D341Med (cell line): ENCODE data around the gene TJAP1.
"Not testable (repeated sequence)": the region's sequence is repeated elsewhere in the genome, so short reads cannot be mapped to it uniquely, and the experiment has no call there.

Source experiments
- DNase-seq: peaks from one replicate; pipeline ENCODE4 v3.0.0; 2012; ENCODE audit warnings: low spot score

TJAP1 gene

GRCh38 chr6:43506171-43506570 is 28.8 kb downstream of the TJAP1 start:
- DNase-seq, result no peak

- peak; percentile 85 for DNase-seq
Observed at GRCh38 chr6:43506667-43507471, 29.5 kb downstream of the TJAP1 start.

DNA sequence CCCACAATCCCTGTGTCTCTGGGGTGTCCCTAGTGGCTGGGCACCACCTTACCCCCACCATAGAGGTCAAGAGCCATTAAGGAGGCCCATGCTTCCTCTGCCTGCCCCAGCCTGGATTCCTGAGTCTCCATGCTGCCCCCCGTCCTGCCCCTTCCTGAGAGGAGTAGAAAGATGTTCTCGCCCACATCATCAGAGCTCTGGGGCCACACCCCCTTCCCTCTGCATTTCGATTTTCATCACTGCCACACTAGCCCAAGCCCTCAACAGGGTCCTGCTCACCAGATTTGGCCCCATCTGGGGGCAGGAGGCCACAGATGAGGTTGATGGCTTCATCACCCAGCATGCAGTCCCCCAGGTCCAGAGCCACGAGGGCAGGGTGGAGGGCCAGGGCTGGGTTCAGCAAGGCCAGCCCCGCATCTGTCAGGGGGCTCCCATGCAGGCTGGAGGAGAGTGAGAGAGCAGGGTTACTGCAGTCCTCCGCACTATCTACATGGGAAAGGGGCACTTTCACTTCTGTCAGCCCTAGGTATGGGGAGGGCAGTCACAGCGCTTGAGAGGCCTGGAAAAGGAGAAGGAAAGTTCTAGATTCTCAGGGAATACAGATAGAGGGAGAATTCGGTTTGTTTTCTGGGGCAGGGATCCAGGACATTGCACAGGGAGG is 31.2 kb downstream of the TJAP1 start:
- no peak for DNase-seq

- DNase-seq, result no peak
Observed at GRCh38 chr6:43509142-43509983, 32.0 kb downstream of the TJAP1 start.

DNA sequence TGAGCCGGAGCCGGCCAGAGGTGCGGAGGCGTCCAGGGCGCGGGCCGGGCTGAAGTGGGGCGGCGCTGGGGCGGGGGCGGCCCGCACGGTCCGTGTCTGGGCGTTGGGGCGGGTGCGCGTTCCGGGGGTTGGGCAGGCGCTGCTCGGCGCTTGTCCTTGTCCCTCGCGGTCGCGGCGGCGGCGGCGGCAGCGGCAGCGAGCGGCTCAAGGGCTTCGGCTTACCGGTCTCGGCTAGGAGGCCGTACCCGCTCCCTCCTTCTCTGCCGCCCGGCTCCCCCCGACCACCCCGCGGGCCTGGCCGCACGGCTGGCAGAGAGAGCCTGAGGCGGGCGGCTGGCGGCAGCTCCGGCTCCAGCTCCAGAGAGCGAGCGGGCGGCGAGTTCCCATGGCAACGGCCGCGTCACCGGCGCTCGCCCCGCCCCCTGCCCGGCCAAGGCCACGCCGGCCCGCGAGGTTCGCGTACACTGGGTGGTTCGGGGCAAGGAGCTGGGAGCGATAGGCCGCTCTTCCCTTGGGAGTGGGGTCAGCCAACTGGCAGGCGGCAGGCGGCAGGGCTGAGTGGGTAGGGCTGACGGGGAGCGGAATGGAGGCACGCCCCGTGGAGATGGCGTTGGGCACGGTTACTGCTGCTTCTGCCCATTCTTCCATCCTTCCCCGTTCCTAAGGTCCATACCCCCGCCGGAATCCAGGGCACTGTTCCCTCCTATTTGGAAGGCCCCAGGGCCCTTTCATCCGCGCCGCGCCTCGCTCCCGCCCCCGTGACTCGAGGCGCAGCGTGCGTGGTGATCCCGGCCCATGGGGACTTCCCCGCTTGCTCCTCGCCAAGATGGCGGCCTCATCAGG is 32.8 kb downstream of the TJAP1 start, which contains the start of gene LRRC73:
TSS of gene LRRC73 (minus strand) at position 363 of the 843 bp plus-strand sequence. CDS start 561 bp downstream, outside the sequence.
- peak; percentile 93 for DNase-seq

- no peak for DNase-seq
Observed at GRCh38 chr6:43510827-43511163, 33.4 kb downstream of the TJAP1 start.

GRCh38 chr6:43511824-43512415 is 34.5 kb downstream of the TJAP1 start:
- DNase-seq, result no peak

GRCh38 chr6:43515808-43516207 is 38.4 kb downstream of the TJAP1 start:
- no peak for DNase-seq

DNA sequence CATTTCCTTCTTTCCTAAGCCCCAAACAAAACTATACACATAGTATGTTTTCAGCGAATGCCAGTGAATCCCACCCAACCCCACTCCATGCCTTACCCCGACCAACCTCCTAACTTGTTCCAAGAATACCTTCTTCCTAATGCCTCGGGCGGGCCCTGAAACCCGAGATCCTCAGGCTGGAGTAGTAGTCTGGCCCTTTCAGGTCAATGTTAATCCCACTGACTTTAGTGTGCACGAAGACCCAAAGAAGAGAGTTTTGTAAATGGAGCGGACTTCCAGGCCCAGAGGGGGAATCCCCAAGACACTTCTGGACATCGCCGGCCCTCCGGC is 39.0 kb downstream of the TJAP1 start:
- no peak for DNase-seq

- DNase-seq, result peak; percentile 98
Observed at GRCh38 chr6:43516697-43517504, 39.5 kb downstream of the TJAP1 start, which contains the start of the genes POLR1C and YIPF3. POLR1C (plus strand) TSS chr6:43517089; CDS start chr6:43517110, 21 bp downstream. YIPF3 (minus strand) TSS chr6:43516926; CDS start chr6:43516807, 119 bp downstream.

DNA sequence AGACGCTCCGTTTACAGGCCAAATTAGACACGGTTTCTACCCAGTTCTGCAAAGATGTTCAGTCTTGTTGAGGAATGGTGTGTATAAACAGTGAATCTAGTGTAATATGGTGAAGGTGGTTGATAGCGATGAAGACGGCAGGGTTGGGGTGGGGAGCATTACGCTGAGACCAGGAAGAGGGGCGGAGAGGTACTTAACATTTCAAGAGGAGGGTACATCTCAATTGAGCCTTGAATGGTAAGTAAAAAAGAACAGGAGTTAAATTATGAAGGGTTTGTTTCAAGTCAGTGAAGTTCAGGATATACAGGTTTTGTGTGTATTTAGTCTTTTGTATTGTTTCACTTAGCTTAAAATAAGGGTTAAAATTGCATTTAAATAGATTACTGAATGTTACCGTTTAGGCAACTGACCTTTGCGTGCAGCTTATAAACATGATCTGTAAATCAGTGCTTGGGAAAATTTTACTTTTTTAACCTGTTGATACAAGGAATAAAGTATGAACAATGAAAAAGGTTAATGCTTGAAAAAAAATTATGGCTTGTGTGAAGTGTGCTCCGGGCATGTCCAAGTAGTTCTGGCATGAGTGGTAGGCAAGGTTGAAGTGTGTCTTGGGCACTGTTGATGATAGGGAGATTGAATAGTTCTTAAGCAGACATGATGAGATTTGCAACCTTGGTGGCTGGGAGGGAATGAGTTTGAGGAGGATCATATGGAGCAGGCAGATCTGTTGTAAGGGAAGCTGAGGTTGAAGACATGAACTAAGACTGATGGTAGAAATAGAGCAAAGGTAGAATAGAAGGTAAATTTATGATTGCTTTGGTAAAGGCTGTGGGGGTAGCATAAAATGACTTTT is 40.4 kb downstream of the TJAP1 start:
- no peak for DNase-seq

- no peak for DNase-seq
Observed at GRCh38 chr6:43520097-43520496, 42.7 kb downstream of the TJAP1 start.

- DNase-seq, result no peak
Observed at GRCh38 chr6:43521836-43522235, 44.5 kb downstream of the TJAP1 start.

- DNase-seq, result no peak
Observed at GRCh38 chr6:43522547-43523261, 45.3 kb downstream of the TJAP1 start.

DNA sequence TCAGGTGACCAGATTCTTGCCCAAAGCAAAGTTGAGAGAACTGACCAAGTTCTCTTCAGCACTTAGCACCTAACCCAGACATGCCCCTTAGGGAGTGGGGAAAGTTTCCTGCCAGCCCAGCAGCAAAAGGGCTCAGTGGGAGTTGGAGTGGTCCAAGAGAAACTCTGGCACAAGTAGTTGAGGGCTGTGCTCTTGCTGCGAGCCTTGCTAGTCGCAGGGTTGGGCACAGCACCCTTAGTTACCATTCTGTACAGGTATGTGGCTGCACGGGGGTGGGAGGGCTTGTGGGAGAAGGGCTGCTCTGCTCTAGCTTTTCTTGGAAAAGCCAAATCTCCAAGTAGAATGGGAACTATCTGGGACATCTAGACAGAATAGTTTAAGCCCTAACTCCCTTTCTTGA is 45.9 kb downstream of the TJAP1 start:
- DNase-seq, result no peak

DNA sequence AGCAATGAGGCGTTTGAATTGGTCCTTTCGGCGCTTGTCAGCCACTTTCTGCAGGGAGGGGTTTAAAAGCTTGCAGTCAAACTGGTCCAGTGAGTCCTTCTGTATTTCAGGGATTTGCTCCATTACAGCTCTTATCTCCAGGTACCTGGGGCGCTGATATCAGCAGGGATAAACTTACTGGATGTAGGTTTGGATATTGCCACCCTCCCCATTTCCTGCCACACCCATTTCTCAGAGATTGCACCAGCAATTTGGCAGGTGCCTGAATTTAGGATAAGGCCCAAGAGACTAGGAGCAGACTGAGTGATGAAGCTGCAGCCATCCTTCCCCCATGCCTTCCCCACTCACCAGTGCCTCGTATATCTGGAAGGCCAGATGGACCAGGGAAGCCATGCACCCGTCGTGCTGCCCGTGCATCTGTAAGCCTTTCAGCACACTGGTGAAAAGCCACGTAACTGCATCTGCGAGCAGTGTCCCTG is 47.2 kb downstream of the TJAP1 start:
- DNase-seq, result no peak

DNA sequence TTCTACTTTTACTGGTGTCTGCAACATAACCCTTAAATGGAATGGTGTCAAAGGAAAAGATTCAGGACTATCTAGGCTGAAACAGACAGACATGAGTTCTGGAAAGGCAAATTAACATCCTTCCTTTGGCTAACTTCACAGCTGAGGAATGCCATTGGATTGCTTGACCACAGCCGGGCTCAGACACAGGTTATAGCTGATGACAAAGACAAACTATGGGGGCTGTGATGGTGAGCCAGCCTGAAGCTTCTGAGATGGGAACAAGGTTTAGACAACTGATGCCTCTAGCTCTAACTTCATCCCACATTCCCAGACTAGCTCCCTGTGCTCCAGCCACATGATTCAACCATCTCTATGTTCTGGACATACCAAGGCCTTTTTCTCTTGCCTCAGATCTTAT is 54.8 kb downstream of the TJAP1 start:
- no peak for DNase-seq

GRCh38 chr6:43538986-43539385 is 61.6 kb downstream of the TJAP1 start:
- DNase-seq, result not testable (repeated sequence)

DNA sequence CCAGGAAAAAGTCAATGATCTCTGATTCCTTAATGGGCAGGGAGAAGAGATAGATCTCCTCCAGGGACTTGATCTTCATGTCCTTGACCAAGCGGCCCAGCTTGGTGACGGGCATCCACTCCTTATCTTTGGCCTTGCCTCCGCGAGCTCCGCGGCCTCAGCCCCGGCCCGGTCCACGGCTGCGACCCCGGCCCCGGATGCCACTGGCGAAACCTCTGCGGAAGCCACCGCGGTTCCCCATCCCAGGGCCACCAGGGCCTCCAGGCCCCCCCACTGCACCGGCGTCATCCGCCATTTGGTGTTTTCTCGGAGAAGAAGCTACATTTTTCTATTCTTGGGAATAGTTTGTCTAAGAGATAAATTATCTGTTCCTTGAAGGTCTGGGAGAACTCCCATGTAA is 62.0 kb downstream of the TJAP1 start:
- DNase-seq, result not testable (repeated sequence)
